HG03097 (cell line): ENCODE results near the gene DDX43.
"Not testable (repeated sequence)": the region's sequence is repeated elsewhere in the genome, so short reads cannot be mapped to it uniquely, and the experiment has no call there.

Source experiments
- ATAC-seq: cut with Tn5 transposase; IDR thresholded peaks from one replicate; pipeline ENCODE4 v1.9.1; 2021; ENCODE audit not compliant: unreplicated experiment, low FRiP score

Gene DDX43

GRCh38 chr6:73388433-73388799 is 6.2 kb upstream of the DDX43 start:
- peak; percentile 17 for ATAC-seq

- peak; percentile 69 for ATAC-seq
Observed at GRCh38 chr6:73388800-73389512, 5.7 kb upstream of the DDX43 start.

GRCh38 chr6:73389854-73390253 is 4.8 kb upstream of the DDX43 start:
- ATAC-seq, result no peak

GRCh38 chr6:73391675-73392074 is 3.0 kb upstream of the DDX43 start:
- no peak for ATAC-seq

- not testable (repeated sequence) for ATAC-seq
Observed at GRCh38 chr6:73392188-73392587, 2.4 kb upstream of the DDX43 start.

GRCh38 chr6:73393278-73393677 is 1.4 kb upstream of the DDX43 start:
- no peak for ATAC-seq

- no peak for ATAC-seq
Observed at GRCh38 chr6:73395875-73396274, 1.2 kb downstream of the DDX43 start.

GRCh38 chr6:73400656-73401055 is 6.0 kb downstream of the DDX43 start:
- ATAC-seq, result no peak

DNA sequence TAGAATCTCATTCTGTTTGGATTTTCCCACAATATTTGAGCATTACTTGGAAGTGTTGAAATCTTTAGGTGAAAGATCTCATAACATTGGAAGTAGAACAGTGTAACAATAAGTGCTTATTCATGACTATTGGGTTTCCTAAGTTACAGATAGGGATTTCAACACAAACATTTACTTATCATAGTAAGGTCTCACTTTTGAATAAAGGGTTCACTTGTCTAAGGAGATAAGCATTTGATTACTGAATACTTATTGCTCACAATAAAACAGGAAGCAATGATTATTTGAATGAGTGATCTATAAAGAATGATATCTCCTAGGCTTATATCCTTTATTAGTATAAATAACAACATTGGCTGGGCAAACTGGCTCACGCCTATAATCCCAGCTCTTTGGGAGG is 14.8 kb downstream of the DDX43 start:
- ATAC-seq, result no peak

- no peak for ATAC-seq
Observed at GRCh38 chr6:73413102-73413501, 18.5 kb downstream of the DDX43 start.

DNA sequence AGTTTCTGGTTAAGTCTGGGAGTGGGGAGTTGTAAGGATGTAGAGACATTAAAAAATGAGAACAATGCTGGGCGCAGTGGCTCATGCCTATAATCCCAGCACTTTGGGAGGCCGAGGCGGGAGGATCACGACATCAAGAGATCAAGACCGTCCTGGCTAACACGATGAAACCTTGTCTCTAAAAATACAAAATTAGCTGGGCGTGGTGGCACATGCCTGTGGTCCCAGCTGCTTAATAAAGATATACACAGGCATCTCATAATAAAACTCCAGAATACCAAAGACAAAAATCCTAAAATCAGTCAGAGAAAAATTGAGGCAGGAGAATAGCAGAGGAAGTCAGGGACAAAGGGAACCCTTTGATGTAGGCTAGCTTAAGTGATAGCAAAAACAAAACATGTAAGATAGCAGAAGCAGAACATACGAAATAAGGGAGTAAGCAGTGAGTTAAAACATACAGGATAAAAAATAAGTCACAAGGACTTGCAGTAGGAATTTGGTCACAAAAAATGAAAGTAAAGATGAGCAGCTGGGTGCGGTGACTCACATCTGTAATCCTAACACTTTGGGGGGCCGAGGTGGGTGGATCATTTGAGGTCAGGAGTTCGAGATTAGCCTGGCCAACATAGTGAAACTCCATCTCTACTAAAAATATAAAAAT is 23.6 kb downstream of the DDX43 start:
- ATAC-seq, result no peak

DNA sequence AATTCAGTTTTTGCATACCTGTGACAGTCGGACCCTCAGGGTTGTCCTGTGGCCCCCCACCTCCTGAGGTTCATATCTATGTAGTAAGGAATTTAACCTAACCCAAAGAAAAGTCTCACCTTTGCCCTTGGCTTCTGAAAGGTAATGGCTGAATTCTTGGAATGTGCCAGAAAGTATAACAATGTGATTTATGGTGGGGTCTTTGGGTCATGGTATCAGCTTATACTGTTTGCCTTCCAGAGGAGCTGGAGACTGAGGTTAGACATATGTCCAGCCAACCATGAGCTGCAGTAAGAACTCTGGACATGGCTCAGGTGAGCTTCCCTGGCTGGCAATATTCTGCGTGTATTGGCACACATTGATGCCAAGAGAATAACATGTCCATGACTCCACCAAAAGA is 26.9 kb downstream of the DDX43 start:
- ATAC-seq, result no peak

GRCh38 chr6:73435236-73435635 is 40.6 kb downstream of the DDX43 start:
- no peak for ATAC-seq

DNA sequence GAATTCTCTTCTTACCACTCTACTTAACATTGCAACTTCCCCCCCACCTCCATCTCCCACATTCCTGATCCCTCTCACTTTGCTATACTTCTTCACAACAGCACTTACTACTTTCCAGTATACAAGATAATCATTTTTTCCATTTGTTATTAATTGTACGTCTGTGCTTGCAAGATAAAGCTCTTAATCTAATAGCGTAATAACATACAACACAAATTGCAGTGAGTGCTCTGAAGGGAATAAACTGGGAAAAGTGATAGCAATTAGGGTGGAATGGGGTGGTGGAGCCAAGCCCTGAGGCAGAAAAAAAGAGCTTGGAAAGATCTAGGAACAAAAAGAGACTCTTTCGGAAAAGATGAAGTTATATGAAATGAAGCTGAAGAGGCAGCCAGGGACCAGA is 48.9 kb downstream of the DDX43 start:
- ATAC-seq, result no peak

- ATAC-seq, result peak; percentile 61
Observed at GRCh38 chr6:73451223-73452106, 56.8 kb downstream of the DDX43 start.

GRCh38 chr6:73452107-73452461 is 57.5 kb downstream of the DDX43 start, which contains the start of gene CGAS:
CGAS (minus strand) TSS chr6:73452297; CDS start chr6:73452181, 116 bp downstream.
- peak; percentile 67 for ATAC-seq

DNA sequence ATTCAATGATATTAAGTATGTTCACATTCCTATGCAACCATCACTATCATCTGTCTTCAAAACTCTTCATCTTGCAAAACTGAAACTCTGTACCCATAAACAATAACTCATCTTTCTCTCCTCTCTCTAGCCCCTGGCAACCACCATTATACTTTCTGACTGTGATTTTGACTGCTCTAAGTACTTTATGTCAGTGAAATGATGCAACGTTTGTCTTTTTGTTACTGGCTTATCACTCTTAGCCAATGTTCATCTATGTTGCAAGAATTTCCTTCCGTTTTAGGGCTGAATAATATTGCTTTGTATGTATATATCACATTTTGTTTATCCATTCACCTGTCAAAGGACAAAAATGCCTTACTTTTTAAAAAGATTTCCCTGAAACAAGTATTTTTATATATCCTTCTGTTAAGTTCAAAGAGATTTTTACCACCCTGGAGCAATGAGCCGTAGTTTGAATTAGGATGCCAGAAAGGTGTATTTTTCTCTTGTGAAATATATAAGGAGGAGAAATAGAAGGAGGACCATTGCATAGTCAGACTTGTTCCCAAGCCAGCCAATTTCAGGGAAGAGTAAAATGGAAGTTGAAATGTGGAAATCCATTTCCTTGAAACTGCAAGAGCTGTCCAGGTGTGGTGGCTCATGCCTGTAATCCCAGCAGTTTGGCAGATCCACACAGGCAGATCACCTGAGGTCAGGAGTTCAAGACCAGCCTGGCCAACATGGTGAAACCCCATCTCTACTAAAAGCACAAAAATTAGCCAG is 61.4 kb downstream of the DDX43 start:
- no peak for ATAC-seq

GRCh38 chr6:73459474-73459873 is 64.8 kb downstream of the DDX43 start:
- ATAC-seq, result not testable (repeated sequence)

DNA sequence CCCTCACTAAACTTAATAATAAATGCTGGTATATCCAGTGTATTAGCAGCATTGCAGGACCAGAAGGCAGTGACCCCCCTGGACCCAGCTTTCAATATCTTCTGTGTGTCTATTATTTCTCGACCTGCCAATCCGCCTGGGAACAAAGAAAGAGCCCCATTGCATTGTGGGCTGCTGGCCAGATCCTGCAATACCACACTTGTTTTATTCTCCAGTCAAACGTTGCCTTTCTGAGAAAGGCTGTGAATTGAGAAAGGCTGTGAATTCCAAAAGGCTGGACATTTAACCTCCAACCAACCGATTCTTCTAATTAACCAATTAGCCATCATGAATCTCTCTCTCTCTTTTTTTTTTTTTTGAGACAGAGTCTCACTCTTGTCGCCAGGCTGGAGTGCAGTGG is 65.4 kb downstream of the DDX43 start:
- no peak for ATAC-seq

- ATAC-seq, result peak; percentile 92
Observed at GRCh38 chr6:73461537-73462350, 67.1 kb downstream of the DDX43 start, which contains the start of gene MTO1. MTO1 (plus strand) TSS chr6:73461737; CDS start chr6:73461855, 118 bp downstream.
